Caco-2 (cell line): ENCODE data around the gene CSNK1A1. TPM values are rescaled to one million over a fixed set of nuclear protein-coding genes. Genes with fewer than 3 reads are reported as not detected.
A peak's percentile ranks its signal among the peaks of the same experiment; 100 is the strongest.

Experiments
- BruUV-seq: library from RNA; stranded (reverse); fragments of 400-500 nt; replicated peaks from 2 replicates; lab custom pipeline; 2021; lab: Mats Ljungman, UMichigan
- CTCF ChIA-PET: fragments of 300-600 bp; sonication (Branson Sonifier 250); formaldehyde crosslinking; loops from one replicate; lab custom pipeline; 2022; ENCODE audit warnings: antibody characterized with exemption; lab: Charles Lee
- POLR2A ChIA-PET: fragments of 300-600 bp; sonication (Branson Sonifier 250); formaldehyde crosslinking; loops from one replicate; lab custom pipeline; 2022; ENCODE audit warnings: antibody characterized with exemption; lab: Charles Lee
- DNase-seq, 2 experiments: peaks; one replicate each; pipeline versions ENCODE4 v3.0.0 to v3.0.0-alpha.2; 2020 to 2022
- H3K27me3 ChIP-seq: replicated peaks from 2 replicates; pipeline ENCODE4 v1.6.0; 2011; ENCODE audit warnings: low read length; ENCODE audit not compliant: control insufficient read depth, insufficient read depth
- H3K36me3 ChIP-seq: 2 replicates; pipeline ENCODE4 v1.5.1; 2011; ENCODE audit warnings: low read length; ENCODE audit not compliant: control insufficient read depth, insufficient read depth
- H3K4me1 ChIP-seq: fragments of 250-450 bp; sonication (Bioruptor Pico); 2 replicates; pipeline ENCODE4 v1.5.1; 2020; ENCODE audit warnings: mild to moderate bottlenecking
- H3K4me3 ChIP-seq: 2 replicates; pipeline ENCODE4 v1.5.1; 2011; ENCODE audit warnings: low read depth, mild to moderate bottlenecking, control low read depth, low read length
- H3K9me3 ChIP-seq: fragments of 250-450 bp; sonication (Bioruptor Pico); 2 replicates; pipeline ENCODE4 v1.5.1; 2020; ENCODE audit warnings: mild to moderate bottlenecking, moderate library complexity
- H3K27ac Mint-ChIP-seq: one replicate; pipeline ENCODE4 v1.8.0; 2022; ENCODE audit warnings: mixed read lengths; ENCODE audit not compliant: unreplicated experiment
- H3K27me3 Mint-ChIP-seq: one replicate; pipeline ENCODE4 v1.8.0; 2022; ENCODE audit warnings: mixed read lengths; ENCODE audit not compliant: insufficient read depth, unreplicated experiment
- H3K36me3 Mint-ChIP-seq: one replicate; pipeline ENCODE4 v1.8.0; 2022; ENCODE audit warnings: mild to moderate bottlenecking, mixed read lengths; ENCODE audit not compliant: insufficient read depth, unreplicated experiment
- H3K4me1 Mint-ChIP-seq: one replicate; pipeline ENCODE4 v1.8.0; 2022; ENCODE audit warnings: low read depth, mixed read lengths; ENCODE audit not compliant: unreplicated experiment
- H3K4me3 Mint-ChIP-seq: one replicate; pipeline ENCODE4 v1.8.0; 2022; ENCODE audit warnings: mild to moderate bottlenecking, moderate library complexity, mixed read lengths; ENCODE audit not compliant: unreplicated experiment
- H3K9me3 Mint-ChIP-seq: one replicate; pipeline ENCODE4 v1.8.0; 2022; ENCODE audit warnings: mixed read lengths; ENCODE audit not compliant: unreplicated experiment
- CTCF ChIP-seq, 2 experiments: fragments of 200-600 bp in 1 of 2; IDR thresholded peaks; 1 replicate in 1 of 2; 2 replicates in 1 of 2; pipeline versions ENCODE4 v1.5.1 to v1.8.0; 2011 to 2022; ENCODE audit warnings: antibody characterized with exemption in 1 of 2, control low read depth in 1 of 2, inconsistent platforms in 1 of 2, low read depth in 1 of 2, low read length in 1 of 2, mild to moderate bottlenecking in 1 of 2, moderate library complexity in 1 of 2; ENCODE audit not compliant: insufficient read depth in 1 of 2, severe bottlenecking in 1 of 2, unreplicated experiment in 1 of 2
- intact Hi-C: fragments of 100-400 bp; cut with micrococcal nuclease; formaldehyde crosslinking; loops from one replicate; pipeline ENCODE4 v1.10.0; 2022; ENCODE audit not compliant: unreplicated experiment
- total RNA-seq: library from RNA; stranded (reverse); gene quantifications from 2 replicates; pipeline ENCODE4 v1.2.3, GENCODE V29; 2022

CSNK1A1 gene
- total RNA-seq, 1 experiment from 2014 or later = 264 TPM

- no TSS peak for BruUV-seq
Observed at GRCh38 chr5:149549461-149550267, 1.6 kb downstream of the CSNK1A1 start.

GRCh38 chr5:149546974-149547373 lies 4.3 kb downstream of the CSNK1A1 start:
- no TSS peak for BruUV-seq
- Histone ChIP-seq H3K9me3 (no peaks in the 10 kb centered on the region), H3K4me3 (no peak overlapping the region), H3K4me1 (peaks cover 32% of the 10 kb centered on the region), H3K36me3 (peaks cover 2% of the 10 kb centered on the region; the same call in 1 of the 2 replicates), H3K27me3 (no peaks in the 10 kb centered on the region)
- peak in 1 of 2 experiments; percentile 59 for DNase-seq
- H3K4me1 Mint-ChIP-seq = peaks cover 28% of the 10 kb centered on the region
- H3K9me3 Mint-ChIP-seq = no peaks in the 10 kb centered on the region
- intact Hi-C loops = no loop called here
- H3K4me3 Mint-ChIP-seq = peak overlapping the region; percentile 25
- TF ChIP-seq CTCF (IDR thresholded peaks at IDR 0.05; ENCODE audit: insufficient read depth in 1 of 2, low read depth in 1 of 2, low read length in 1 of 2, severe bottlenecking in 1 of 2, unreplicated experiment in 1 of 2) = no peak
- peak overlapping the region; percentile 50 for H3K27ac Mint-ChIP-seq
- peaks cover 87% of the 10 kb centered on the region for H3K36me3 Mint-ChIP-seq
- ChIA-PET POLR2A (no interaction called here), CTCF (no interaction called here)
- H3K27me3 Mint-ChIP-seq = no peaks in the 10 kb centered on the region

More at GRCh38 chr5:149549461-149550267, 1.6 kb downstream of the CSNK1A1 start:
- TF ChIP-seq CTCF (IDR thresholded peaks at IDR 0.05; ENCODE audit: insufficient read depth in 1 of 2, low read depth in 1 of 2, low read length in 1 of 2, severe bottlenecking in 1 of 2, unreplicated experiment in 1 of 2) = no peak
- CTCF ChIA-PET = no interaction called here
- Mint-ChIP-seq H3K27me3 (no peaks in the 10 kb centered on the region), H3K4me1 (peaks cover 17% of the 10 kb centered on the region), H3K27ac (peak overlapping the region; percentile 99), H3K4me3 (peak overlapping the region; percentile 99), H3K36me3 (peaks cover 68% of the 10 kb centered on the region), H3K9me3 (no peaks in the 10 kb centered on the region)
- H3K4me1 ChIP-seq = peaks cover 30% of the 10 kb centered on the region
- H3K36me3 ChIP-seq = peaks cover 2% of the 10 kb centered on the region; the same call in 1 of the 2 replicates
- POLR2A ChIA-PET = interaction anchor here (1.1 to 1.8 kb wide), 3 partner anchors 28 to 192 kb away, joined by 4 to 6 read pairs (median 4); partner anchors contain the start of gene PCYOX1L
- intact Hi-C loops = loop anchor here (2.0 to 5.0 kb wide), 2 partner anchors 32 to 67 kb away; no protein-coding TSS in a partner anchor
- H3K27me3 ChIP-seq = no peaks in the 10 kb centered on the region
- no peaks in the 10 kb centered on the region for H3K9me3 ChIP-seq
- peak overlapping the region; percentile 76 for H3K4me3 ChIP-seq
- DNase-seq = peak; percentile 49 to 57

- Histone ChIP-seq H3K27me3 (no peaks in the 10 kb centered on the region), H3K36me3 (peaks cover 2% of the 10 kb centered on the region; the same call in 1 of the 2 replicates), H3K4me3 (no peak overlapping the region), H3K4me1 (peaks cover 32% of the 10 kb centered on the region), H3K9me3 (no peaks in the 10 kb centered on the region)
- no peak for TF ChIP-seq CTCF (IDR thresholded peaks at IDR 0.05; ENCODE audit: insufficient read depth in 1 of 2, low read depth in 1 of 2, low read length in 1 of 2, severe bottlenecking in 1 of 2, unreplicated experiment in 1 of 2)
- H3K4me3 Mint-ChIP-seq = no peak overlapping the region
- intact Hi-C loops = no loop called here
- ChIA-PET CTCF (no interaction called here), POLR2A (no interaction called here)
- H3K27me3 Mint-ChIP-seq = no peaks in the 10 kb centered on the region
- no peaks in the 10 kb centered on the region for H3K9me3 Mint-ChIP-seq
- peaks cover 28% of the 10 kb centered on the region for H3K4me1 Mint-ChIP-seq
- peaks cover 85% of the 10 kb centered on the region for H3K36me3 Mint-ChIP-seq
- no peak overlapping the region for H3K27ac Mint-ChIP-seq
- DNase-seq = no peak
- no TSS peak for BruUV-seq
Observed at GRCh38 chr5:149545327-149545726, 5.9 kb downstream of the CSNK1A1 start.
